GM21447 (cell line): Measurements from ENCODE around the gene DVL2.
A peak's percentile ranks its signal among the peaks of the same experiment; 100 is the strongest.
"Not testable (repeated sequence)": the region's sequence is repeated elsewhere in the genome, so short reads cannot be mapped to it uniquely, and the experiment has no call there.

Source experiments
- ATAC-seq: cut with Tn5 transposase; IDR thresholded peaks from one replicate; pipeline ENCODE4 v1.9.1; 2021; ENCODE audit not compliant: unreplicated experiment

Gene DVL2

GRCh38 chr17:7256766-7257456 lies 22.6 kb upstream of the DVL2 start:
- no peak for ATAC-seq

- ATAC-seq = no peak
Observed at GRCh38 chr17:7254511-7254910, 20.2 kb upstream of the DVL2 start.

- ATAC-seq = no peak
Observed at GRCh38 chr17:7253082-7253481, 18.8 kb upstream of the DVL2 start.

- ATAC-seq = peak; percentile 56
Observed at GRCh38 chr17:7252176-7253043, 18.1 kb upstream of the DVL2 start, which contains the start of gene ELP5. ELP5 (plus strand) TSS chr17:7252215; CDS start chr17:7252551, 336 bp downstream.

GRCh38 chr17:7251661-7252175 lies 17.4 kb upstream of the DVL2 start, which contains the start of gene CTDNEP1:
CTDNEP1 (minus strand) TSS chr17:7251734; CDS start chr17:7251296, 438 bp downstream.
- peak; percentile 85 for ATAC-seq

GRCh38 chr17:7250695-7251627 lies 16.6 kb upstream of the DVL2 start:
- ATAC-seq = peak; percentile 2

GRCh38 chr17:7249830-7250229 lies 15.5 kb upstream of the DVL2 start:
- ATAC-seq = no peak

- no peak for ATAC-seq
Observed at GRCh38 chr17:7249214-7249613, 14.9 kb upstream of the DVL2 start.

GRCh38 chr17:7248796-7249195 lies 14.5 kb upstream of the DVL2 start:
- no peak for ATAC-seq

- no peak for ATAC-seq
Observed at GRCh38 chr17:7246779-7247178, 12.5 kb upstream of the DVL2 start.

- ATAC-seq = not testable (repeated sequence)
Observed at GRCh38 chr17:7243838-7244237, 9.5 kb upstream of the DVL2 start.

GRCh38 chr17:7243453-7243729 lies 9.1 kb upstream of the DVL2 start:
- ATAC-seq = no peak

- ATAC-seq = peak; percentile 39
Observed at GRCh38 chr17:7242717-7243452, 8.6 kb upstream of the DVL2 start.

- ATAC-seq = peak; percentile 23
Observed at GRCh38 chr17:7241783-7242716, 7.7 kb upstream of the DVL2 start, which contains the start of gene GABARAP. GABARAP (minus strand) TSS chr17:7242449; CDS start chr17:7242330, 119 bp downstream.

- no peak for ATAC-seq
Observed at GRCh38 chr17:7241090-7241733, 6.9 kb upstream of the DVL2 start.

- ATAC-seq = no peak
Observed at GRCh38 chr17:7240375-7240774, 6.1 kb upstream of the DVL2 start.

- ATAC-seq = peak; percentile 56
Observed at GRCh38 chr17:7239091-7240027, 5.0 kb upstream of the DVL2 start, which contains the start of gene PHF23. PHF23 (minus strand) TSS chr17:7239457; CDS start chr17:7239279, 178 bp downstream.
